ENCODE results near the gene FREM2. TPM values are rescaled to one million over a fixed set of nuclear protein-coding genes. Genes with fewer than 3 reads are reported as not detected.

The FREM2 gene
- total RNA-seq, 1 donor from 2014 or later = not detected

DNA sequence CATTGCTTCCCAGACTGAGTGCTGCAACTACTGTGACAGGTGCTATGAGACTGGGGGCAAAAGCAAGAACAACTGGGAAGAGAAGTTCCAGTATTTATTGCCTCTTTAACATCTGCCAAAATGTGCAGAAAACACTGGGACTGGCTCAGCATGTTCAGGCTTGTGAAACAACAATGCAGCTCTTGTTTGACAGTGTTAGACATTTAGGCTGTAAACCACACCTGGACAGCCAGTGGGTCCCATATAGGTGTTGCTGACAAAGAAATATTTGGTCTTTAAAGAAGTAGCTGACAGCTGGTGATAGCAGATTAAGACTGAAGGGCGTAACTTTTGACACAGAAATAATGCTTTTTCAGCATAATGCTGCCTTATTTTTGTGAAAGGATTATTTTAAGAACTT is 215.7 kb downstream of the FREM2 start:
- intact Hi-C loops (cut with micrococcal nuclease) = no loop called here
- no peak for DNase-seq
- H3K4me3 ChIP-seq = no peak overlapping the region
- no peaks in the 10 kb centered on the region for H3K4me1 ChIP-seq
- no peaks in the 10 kb centered on the region for H3K9me3 ChIP-seq (replicated peaks)
- no peaks in the 10 kb centered on the region for H3K36me3 ChIP-seq
- H3K27me3 ChIP-seq (ENCODE audit: low read depth) = no peaks in the 10 kb centered on the region
- H3K27ac ChIP-seq (replicated peaks) = no peak overlapping the region
- TF ChIP-seq, protein P1, sequence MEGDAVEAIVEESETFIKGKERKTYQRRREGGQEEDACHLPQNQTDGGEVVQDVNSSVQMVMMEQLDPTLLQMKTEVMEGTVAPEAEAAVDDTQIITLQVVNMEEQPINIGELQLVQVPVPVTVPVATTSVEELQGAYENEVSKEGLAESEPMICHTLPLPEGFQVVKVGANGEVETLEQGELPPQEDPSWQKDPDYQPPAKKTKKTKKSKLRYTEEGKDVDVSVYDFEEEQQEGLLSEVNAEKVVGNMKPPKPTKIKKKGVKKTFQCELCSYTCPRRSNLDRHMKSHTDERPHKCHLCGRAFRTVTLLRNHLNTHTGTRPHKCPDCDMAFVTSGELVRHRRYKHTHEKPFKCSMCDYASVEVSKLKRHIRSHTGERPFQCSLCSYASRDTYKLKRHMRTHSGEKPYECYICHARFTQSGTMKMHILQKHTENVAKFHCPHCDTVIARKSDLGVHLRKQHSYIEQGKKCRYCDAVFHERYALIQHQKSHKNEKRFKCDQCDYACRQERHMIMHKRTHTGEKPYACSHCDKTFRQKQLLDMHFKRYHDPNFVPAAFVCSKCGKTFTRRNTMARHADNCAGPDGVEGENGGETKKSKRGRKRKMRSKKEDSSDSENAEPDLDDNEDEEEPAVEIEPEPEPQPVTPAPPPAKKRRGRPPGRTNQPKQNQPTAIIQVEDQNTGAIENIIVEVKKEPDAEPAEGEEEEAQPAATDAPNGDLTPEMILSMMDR (IDR thresholded peaks at IDR 0.05; ENCODE audit: borderline replicate concordance) = no peak

DNA sequence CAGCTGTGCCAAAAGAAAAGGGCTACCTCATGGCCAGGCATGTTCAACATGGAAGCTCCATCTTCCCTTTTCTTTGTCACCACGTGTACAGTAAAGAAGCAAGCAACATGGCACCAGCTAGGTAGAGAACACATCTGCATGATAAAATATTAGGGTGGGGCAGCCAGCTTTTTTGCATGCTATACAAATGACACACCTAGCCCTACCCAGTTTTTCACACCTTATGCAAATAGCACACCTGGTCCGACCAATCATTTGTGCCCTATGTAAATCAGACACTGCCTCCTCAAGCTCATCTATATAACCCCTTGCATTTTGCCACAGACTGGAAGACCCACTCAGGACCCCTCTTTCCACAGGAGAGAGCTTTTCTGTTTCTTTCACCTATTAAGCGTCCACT is 218.2 kb downstream of the FREM2 start:
- Histone ChIP-seq H3K4me3 (no peak overlapping the region), H3K36me3 (no peaks in the 10 kb centered on the region), H3K27ac (replicated peaks) (no peak overlapping the region), H3K9me3 (replicated peaks) (no peaks in the 10 kb centered on the region), H3K4me1 (no peaks in the 10 kb centered on the region), H3K27me3 (ENCODE audit: low read depth) (no peaks in the 10 kb centered on the region)
- intact Hi-C loops (cut with micrococcal nuclease) = no loop called here
- DNase-seq = no peak
- TF ChIP-seq, protein P1 (IDR thresholded peaks at IDR 0.05; ENCODE audit: borderline replicate concordance) = no peak

DNA sequence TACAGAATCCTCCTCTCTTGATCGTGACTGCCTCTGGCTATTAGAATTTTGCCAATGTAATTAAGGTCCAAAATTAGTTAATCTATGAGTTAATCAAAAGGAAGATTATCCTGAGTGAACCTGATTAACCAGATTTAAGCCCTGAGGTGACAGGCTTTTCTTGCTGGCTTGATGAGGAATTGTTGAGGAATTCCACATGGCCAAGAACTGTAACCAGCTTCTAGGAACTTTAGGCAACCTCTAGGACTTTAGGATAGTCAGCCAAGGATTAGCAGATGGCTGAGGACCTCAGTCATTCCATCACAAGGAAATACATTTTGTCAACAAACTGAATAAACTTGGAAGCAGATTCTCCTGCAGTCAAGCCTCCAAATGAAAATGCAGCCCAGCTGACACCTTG is 219.0 kb downstream of the FREM2 start:
- intact Hi-C loops (cut with micrococcal nuclease) = no loop called here
- Histone ChIP-seq H3K4me3 (no peak overlapping the region), H3K9me3 (replicated peaks) (no peaks in the 10 kb centered on the region), H3K27me3 (ENCODE audit: low read depth) (no peaks in the 10 kb centered on the region), H3K36me3 (no peaks in the 10 kb centered on the region), H3K4me1 (no peaks in the 10 kb centered on the region), H3K27ac (replicated peaks) (no peak overlapping the region)
- TF ChIP-seq, protein P1 (IDR thresholded peaks at IDR 0.05; ENCODE audit: borderline replicate concordance) = no peak
- no peak for DNase-seq

DNA sequence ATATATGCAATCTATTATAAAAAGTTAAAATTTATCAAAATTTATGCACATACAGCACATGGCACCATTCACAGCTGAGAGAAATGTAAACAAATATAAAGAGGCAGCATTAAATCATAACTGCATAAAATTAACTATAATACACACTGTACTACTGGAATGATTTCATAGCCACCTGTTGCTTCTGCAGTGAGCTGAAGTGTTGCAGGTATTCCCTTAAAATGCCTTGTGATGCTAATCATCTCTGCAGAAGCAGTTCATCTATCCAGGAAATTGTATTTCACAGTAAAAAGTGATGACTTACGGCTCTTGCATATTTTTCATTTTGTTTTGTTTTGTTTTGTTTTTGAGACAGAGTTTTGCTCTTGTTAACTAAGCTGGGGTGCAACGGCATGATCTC is 221.7 kb downstream of the FREM2 start:
- intact Hi-C loops (cut with micrococcal nuclease) = no loop called here
- Histone ChIP-seq H3K27me3 (ENCODE audit: low read depth) (no peaks in the 10 kb centered on the region), H3K4me3 (no peak overlapping the region), H3K9me3 (replicated peaks) (no peaks in the 10 kb centered on the region), H3K27ac (replicated peaks) (no peak overlapping the region), H3K4me1 (no peaks in the 10 kb centered on the region), H3K36me3 (no peaks in the 10 kb centered on the region)
- DNase-seq = no peak
- TF ChIP-seq, protein P1 (IDR thresholded peaks at IDR 0.05; ENCODE audit: borderline replicate concordance) = no peak

DNA sequence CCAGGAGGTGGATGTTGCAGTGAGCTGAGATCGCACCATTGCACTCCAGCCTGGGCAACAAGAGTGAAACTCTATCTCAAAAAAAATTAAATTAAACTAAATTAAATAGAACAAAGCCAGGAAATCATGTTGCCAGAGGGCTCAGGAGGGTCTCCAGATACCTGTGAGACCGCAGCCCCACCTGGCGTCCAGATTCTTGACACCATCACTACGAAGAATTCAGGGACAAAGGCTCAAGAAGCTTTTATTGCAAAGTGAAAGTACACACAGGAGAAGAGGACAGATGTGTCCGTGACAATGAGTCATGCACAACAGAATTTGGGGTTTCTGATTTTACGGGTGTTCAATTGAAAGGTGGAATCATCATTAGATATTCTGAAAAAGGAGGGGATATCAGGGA is 227.2 kb downstream of the FREM2 start:
- Histone ChIP-seq H3K27ac (replicated peaks) (no peak overlapping the region), H3K36me3 (no peaks in the 10 kb centered on the region), H3K27me3 (ENCODE audit: low read depth) (peaks cover 14% of the 10 kb centered on the region), H3K9me3 (replicated peaks) (no peaks in the 10 kb centered on the region), H3K4me3 (no peak overlapping the region), H3K4me1 (no peaks in the 10 kb centered on the region)
- intact Hi-C loops (cut with micrococcal nuclease) = no loop called here
- TF ChIP-seq, protein P1 (IDR thresholded peaks at IDR 0.05; ENCODE audit: borderline replicate concordance) = no peak
- DNase-seq = no peak

DNA sequence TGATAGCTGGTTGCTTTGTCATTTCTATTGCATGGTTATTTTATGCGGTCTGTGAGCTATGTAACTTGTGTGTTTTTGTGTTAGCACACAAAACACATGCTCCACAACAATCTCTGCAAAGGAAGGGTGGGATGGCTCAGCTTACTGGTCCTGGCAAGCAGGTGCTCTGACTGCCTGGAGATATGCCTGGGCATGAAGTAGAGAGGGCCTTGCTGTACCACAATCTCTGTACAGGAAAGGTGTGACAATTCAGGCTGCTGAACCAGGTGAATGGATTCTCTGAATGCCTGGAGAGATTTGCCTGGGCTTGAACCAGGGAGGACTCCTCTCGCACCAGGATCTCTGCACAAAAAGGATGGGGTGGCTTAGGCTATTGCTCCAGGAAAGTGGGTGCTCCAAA is 234.2 kb downstream of the FREM2 start:
- no peak for DNase-seq
- peaks cover 62% of the 10 kb centered on the region for H3K27me3 ChIP-seq (ENCODE audit: low read depth)
- H3K4me3 ChIP-seq = no peak overlapping the region
- H3K4me1 ChIP-seq = no peaks in the 10 kb centered on the region
- intact Hi-C loops (cut with micrococcal nuclease) = no loop called here
- no peaks in the 10 kb centered on the region for H3K36me3 ChIP-seq
- H3K9me3 ChIP-seq (replicated peaks) = no peaks in the 10 kb centered on the region
- TF ChIP-seq, protein P1 (IDR thresholded peaks at IDR 0.05; ENCODE audit: borderline replicate concordance) = no peak
- no peak overlapping the region for H3K27ac ChIP-seq (replicated peaks)

Data from left ventricle myocardium inferior (tissue), 1 donor.